ENCODE results near the gene NR3C1.

Gene NR3C1

DNA sequence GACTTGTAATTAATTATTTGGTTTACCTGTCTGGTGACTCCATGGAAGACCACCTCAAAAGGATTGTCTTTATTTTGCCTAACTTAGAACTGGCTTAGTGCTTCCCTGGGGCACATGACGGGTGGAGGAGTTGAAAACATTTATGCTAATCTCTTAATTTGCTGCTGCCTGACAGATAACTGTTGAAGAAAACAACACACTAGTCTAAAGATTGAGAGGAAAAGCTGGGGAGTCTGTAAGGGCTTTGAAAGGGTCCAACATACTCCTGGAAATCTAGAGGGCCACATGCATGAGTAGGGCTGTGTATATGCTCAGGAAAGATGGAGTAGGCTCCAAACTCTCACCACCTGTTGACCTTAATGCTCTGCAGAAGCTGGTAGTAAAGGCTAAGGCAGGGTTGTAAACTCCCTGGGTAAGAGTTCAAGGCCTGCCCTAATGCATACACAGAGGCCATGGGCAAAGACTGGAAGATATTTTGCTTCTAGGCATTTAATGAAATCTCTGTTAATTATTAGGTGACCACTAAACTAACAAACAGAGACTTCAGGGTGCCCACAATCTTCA lies 40.7 kb downstream of the NR3C1 start:
- DNase-seq (ENCODE audit: low read depth, low spot score) = no peak

DNA sequence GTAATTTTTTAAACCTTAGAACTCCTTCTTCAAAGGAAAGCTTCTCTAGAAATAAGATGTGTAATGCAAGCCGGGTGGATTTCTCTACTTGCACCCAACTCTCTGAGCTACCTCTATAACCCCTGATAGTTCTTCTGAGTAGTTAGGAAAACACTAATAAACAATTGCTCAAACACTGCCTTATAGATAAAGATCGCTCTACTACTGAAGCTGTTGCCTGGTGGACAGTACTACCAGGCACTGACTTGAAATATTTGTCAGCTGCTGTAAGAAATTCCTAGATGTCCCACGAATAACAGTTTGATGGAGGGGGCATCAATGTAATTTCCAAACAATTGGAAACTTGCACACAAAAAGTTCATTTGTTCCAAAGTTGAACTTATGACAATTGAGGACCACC lies 42.0 kb downstream of the NR3C1 start:
- DNase-seq (ENCODE audit: low read depth, low spot score) = no peak

DNA sequence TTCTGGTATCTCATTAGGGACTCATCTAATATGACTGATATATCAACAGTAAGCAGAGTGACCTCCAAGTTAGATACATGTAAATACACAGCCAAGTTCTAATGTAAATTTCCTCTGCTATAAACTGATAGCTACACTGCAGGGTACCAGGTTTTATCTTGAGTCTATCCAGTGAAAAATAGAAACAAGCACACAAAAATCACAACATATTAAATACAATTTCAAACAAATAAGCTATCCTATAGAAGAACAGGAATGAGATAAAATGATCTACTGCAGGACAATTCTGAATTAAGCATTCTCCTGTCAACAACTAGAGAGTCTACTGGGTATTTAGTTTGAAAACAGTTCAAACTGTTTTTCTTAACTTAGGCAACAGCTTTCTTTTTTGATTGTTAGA lies 42.7 kb downstream of the NR3C1 start:
- DNase-seq (ENCODE audit: low read depth, low spot score) = no peak

DNA sequence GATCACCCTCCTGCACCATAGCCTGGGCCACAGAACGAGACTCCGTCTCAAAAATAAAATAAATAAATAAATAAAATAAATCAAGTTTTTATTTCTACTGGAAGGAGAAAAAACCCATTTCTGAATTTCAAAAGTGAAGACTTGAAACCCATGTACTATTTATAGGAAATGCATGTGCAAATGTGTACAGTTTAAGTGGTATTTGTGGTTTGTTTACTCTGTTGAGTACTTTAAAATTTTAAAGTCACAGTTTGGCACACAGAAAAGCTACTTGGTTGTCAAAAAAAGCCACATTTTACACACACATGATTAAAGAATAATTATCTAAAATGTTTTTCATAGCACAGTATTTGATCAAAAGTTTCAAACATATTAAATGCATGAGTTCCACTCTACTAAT lies 43.6 kb downstream of the NR3C1 start:
- no peak for DNase-seq (ENCODE audit: low read depth, low spot score)

DNA sequence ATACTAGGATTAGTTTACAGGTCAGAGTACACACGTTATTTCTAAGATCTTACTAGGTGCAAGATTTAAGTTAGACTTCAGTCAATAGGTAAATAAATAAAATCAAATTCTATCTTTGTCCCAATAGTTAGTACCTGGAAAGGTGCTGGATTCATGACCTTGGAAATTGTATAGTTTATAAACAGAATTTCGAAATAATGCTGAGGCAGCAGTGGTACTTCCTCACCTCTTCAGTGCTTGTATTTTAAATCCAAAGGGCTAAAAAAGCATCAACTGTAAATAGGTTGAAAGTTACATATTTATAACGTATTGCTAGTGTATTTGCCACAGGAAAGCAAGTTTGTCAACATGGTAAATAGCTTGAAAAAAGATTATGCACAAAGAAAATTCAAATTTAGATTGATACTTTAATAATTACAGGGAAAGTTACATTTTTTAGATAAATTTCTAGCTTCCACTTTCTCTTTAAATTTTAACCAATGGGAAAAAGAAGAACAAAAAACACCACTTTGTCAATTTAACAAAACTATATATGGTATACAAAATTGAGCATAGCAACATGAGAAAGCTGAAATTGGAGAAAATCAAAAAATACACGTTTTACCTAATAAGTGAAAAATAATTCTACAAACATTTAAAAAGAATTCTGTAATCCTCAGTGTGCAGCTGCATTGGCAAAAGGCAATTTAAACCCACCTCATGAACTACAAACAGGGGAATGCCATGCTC lies 46.5 kb downstream of the NR3C1 start:
- DNase-seq (ENCODE audit: low read depth, low spot score) = no peak

DNA sequence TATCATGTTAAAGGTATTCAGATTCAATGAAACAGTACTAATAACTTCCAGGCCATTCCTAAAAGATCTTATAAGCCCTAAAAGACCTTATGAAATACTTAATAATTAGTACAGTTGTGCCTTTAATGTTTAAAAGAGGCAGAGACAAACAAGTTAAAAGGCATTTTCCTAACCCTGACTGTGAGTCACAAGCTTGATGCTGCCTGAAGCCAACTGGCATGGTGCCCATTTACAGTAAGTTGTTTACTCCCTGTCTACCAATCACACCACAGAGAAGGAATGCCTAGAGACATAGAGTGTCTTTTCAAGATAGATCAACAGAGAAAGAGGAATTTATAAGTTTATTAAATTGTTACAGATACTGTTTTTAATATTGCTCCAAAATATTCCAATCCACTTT lies 47.8 kb downstream of the NR3C1 start:
- DNase-seq (ENCODE audit: low read depth, low spot score) = no peak

DNA sequence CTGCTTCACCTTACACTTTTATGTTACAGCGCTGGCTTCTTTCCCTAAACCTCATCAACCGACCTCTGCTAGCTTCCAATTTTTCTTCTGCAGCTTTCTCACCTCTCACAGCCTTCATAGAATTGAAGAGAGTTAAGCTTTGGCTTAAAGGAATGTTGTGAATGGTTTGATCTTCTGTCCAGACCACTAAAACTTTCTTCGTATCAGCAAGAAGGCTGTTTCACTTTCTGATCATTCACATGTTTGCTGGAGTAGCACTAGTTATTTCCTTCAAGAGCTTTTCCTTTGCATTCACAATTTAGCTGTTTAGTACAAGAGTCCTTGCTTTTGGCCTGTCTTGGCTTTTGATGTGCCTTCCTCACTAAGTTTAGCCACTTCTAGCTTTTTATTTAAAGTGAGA lies 49.5 kb downstream of the NR3C1 start:
- no peak for DNase-seq (ENCODE audit: low read depth, low spot score)

DNA sequence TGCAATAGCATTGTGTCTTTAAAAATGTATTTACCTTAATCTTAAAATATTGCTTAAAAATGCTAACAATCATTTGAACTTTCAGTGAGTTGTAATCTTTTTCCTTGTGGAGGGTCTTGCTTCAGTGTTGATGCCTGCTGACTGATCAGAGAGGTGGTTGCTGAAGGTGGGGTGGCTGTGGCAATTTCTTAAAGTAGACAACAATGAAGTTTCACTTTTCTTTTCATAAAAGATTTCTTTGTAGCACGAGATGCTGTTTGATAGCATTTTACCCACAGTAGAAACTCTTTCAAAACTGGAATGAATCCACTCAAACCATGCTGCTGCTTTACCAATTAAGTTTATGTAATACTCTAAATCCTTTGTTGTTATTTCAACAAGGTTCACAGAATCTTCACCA lies 50.8 kb downstream of the NR3C1 start:
- peak; percentile 14 for DNase-seq (ENCODE audit: low read depth, low spot score)

DNA sequence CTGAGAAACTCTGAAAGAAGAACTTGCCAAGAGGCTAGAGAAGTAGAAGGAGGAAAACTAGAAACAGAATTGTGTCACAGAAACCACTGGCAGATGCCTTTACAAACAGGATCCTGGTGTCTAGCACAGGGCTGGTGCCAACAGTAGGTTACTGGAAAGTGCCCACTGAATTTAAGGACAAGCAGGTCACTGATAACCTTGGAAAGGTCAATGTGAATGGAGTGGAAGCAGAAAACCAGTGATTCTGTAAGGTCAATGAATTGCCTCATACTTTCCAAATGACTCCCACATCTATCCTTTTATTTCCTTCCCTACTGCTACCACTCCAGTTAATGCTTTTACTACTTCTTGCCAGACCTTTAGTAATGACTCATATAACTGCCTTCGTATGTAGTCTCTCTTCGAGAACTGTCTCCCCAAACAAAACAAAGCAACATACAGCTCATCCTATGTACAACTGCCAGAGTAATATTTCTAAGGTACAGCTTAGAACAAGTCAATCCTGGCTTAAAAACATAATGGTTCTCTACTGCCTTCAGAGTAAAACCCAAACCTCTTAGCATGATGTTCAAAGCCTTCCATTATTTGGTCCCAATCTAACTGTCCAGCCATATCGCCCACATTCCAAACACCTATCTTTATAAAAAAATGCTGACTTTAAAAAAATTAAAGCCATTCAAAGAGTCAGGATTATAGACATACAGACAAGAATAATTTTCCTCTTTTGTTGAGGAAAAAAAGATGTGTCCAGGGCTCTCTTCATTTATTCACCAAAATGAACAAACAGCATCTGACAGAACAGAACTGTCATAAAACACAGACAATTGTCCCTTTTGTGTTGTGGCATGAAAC lies 52.5 kb downstream of the NR3C1 start:
- DNase-seq (ENCODE audit: low read depth, low spot score) = no peak

DNA sequence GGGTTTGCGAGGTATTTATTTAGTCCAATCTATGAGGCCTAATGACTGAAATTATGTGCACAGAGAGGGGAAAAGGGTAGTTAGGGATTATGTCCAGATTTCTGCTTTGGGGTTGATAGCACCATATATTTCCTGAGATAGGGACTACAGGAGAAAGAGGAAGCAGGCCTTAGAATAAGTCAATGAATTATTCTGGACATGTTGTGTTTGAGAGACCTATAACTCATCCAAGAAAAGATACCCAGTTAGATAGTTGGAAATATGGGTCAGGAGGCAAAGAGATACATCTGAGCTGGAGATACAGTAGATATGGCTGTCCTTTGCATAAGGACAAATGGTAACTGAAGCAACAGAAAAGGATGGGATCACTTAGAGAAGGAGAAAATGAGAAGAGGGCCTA lies 53.1 kb downstream of the NR3C1 start:
- no peak for DNase-seq (ENCODE audit: low read depth, low spot score)

DNA sequence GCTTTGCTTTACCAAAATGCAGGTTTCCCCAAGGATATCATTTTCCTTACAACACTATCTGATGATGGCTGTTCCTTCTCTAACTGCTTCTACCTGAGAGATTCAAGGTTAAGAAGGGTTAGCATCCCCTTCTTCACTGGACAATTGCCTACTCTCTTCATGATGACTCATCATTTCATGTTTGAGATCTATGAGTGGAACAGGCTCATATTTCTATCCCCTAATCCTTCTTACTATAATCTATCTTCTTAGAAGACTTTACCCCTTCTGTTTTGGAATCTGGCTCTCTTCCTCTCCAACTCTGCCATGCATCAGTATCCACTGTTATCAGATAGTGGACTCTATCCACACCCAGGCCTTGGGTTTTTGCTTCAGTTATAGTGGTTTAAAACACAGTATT lies 54.3 kb downstream of the NR3C1 start:
- DNase-seq (ENCODE audit: low read depth, low spot score) = no peak

DNA sequence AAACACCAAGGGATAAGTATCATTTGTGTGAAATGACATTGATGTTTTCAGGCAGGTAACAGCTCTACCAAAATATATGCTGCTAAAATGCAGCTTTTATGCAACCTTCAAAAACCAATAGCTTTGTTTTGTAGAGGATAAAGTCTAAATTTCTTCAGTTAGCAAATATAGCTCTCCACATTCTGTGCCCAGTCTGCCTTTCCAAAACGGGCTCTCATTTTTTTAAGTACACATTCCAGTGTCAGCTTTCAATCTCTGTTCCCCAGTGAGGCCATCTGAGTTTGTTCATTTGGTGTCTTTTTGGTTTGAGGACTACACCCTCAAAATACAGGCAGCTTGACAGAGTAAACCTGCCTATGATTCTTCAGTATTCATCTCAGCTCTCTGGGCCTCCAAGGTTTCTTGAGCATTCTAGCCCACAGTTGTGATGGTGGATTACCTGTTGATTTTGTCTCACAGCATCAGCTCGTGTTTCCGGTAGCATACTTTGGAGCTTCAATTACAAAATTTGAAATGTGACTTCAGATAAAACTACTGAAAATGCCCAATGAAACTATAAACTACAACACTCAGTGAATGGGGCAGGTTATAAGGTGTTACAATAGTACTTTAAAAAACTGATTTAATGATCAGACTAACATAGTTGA lies 55.7 kb downstream of the NR3C1 start:
- DNase-seq (ENCODE audit: low read depth, low spot score) = no peak

DNA sequence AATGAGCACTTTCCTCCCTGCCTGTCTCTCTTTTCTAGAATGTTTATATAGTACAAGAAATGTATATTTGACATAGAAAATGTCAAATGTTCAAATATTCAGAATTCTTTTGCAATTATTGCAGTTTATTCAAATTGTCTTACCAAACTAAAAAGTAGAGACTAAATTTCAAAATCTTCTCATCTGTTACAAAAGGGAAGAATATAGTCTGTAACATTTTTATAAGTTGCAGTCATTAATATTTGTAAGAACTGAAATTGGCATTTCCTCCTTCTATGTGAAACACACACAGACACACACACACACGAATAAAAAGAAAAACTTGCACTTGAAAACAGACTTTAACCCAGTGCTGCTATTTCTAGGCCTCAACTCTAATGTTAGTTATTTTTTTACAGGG lies 56.4 kb downstream of the NR3C1 start:
- no peak for DNase-seq (ENCODE audit: low read depth, low spot score)

DNA sequence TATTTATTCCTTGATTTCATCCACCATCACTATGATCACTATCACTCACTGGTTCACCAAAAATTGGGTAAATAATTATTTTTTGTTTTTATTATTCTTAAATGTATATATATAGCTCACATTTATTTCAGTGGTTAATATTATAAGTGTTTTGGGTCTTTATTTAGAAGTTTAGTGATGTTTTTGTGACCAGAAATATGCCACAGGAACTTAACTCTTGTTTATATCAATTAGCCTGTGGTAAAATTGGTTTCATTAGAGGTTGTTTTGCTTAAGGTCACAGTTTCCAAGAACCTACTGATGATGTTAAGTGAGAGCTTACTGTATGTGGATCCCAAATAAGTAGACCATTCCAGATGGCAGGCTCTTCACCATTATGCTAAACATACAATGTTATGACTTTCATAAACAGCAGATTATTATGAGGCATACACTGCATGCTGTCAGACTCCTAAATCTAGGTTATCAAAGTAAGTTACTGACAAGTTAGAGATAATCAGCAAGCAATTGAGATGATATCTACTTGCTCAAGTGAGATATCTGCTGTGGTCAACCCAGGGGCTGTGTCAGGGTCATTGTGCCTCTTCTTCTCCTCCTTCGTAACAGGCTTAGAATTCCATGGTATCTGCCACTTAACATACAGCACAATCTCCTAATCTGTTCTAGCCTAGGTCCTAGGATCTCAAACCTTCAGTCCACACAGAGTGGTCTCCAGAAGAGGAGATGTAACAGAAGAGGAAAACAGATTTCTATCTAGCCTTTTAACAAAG lies 57.6 kb downstream of the NR3C1 start:
- no peak for DNase-seq (ENCODE audit: low read depth, low spot score)

DNA sequence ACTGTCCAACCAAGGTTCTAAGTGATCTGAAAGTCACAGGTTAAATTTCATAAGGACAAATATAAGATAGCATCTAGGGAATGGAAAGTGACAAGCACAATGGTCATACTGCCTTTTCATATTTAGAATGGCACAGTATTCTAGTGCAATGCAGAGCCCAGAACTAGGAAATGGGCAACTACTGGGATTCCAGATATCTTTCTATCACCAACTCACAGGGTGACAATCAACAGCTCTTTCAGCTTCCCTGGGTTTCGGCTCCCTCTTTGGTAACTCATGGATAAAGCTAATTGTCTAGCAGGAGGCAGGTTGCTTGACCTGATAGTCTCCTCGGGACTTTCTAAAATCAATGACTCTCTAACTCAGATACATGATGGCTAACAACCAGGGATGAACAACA lies 60.4 kb downstream of the NR3C1 start:
- no peak for DNase-seq (ENCODE audit: low read depth, low spot score)

DNA sequence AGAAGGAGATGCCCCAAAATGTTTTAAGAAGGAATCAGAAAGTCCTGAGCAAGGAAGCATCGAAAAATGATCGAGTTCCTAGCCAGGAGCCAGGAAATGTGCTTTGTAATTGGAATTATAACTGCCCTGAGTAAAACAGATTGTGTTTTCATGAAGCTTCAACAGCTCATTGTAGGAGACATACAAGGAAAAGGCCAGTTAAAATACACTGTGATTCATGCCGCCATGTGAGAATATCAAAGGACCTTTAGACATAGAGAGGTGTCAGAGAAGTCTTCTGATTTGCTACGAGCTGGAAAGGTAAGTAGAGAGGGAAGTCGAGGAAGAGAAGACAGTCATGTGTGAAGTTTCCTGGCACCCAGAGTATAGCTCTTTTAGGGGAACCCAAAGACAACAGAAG lies 60.9 kb downstream of the NR3C1 start:
- no peak for DNase-seq (ENCODE audit: low read depth, low spot score)

DNA sequence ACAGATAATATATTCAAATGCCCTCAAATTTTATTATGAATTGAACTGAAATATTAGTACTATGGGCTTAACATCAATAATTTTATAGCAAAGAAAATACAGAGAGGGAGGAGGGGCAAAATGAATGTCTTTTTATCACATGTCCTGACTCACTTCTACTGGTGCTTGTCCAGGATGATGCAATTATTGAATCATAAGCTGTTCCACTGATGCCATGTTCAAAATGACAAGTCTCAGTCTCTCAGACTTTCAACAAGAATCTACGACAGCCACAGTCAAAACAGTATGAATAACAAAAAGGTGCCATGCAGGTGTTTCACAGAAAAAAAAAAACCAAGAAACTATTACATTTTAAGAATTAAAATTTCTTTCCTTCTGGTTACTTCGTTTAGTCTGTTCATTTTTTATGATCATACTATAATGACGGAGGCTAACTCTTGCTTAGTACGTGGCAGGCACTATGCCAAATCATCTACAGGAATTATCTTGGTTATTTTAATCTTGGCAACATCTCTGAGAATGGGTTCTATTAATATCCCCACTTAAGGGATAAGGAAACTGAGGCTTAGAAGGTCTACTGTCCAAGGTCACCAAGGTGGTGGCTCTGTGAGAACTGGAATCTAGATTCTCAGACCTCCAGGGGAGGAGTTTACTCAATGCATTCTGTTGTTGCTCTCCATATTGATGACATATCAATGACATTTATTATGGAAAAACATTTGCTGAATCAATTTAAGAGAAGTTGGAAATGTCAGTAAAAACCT lies 61.5 kb downstream of the NR3C1 start:
- DNase-seq (ENCODE audit: low read depth, low spot score) = no peak

DNA sequence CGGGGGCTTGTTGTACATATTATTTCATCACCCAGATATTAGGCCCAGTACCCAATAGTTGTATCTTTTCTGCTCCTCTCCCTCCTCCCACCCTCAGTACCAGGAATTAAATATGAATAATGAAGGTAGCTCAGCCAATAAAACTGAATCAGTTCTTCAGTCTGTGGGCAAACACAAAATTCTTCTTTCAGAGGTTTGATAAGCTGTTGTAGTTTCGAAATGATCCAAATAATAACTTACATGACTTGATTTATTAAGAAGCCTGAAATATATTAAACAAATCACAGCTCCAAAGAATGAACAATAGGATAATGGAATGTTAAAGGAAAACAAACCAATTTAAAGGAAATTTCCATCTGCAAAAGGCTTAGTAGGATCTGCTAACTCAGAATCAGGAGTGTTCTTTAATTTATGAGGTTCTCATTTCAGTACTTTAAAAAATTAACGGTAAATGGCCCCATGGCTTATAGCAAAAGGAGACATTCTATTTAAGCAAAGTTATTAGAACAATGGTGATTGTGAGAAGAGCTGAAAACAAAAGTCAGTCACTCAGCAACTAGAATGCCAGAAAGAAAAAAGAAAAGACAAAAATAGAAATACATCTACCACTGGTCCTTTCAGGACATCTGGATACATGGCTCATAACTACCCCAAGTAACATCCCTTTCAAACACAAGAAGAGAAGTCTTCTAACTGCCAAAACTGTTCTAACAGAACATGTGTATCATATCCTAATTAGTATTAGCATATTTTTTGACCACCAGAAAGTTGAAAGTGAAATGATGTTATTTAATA lies 62.4 kb downstream of the NR3C1 start:
- no peak for DNase-seq (ENCODE audit: low read depth, low spot score)

DNA sequence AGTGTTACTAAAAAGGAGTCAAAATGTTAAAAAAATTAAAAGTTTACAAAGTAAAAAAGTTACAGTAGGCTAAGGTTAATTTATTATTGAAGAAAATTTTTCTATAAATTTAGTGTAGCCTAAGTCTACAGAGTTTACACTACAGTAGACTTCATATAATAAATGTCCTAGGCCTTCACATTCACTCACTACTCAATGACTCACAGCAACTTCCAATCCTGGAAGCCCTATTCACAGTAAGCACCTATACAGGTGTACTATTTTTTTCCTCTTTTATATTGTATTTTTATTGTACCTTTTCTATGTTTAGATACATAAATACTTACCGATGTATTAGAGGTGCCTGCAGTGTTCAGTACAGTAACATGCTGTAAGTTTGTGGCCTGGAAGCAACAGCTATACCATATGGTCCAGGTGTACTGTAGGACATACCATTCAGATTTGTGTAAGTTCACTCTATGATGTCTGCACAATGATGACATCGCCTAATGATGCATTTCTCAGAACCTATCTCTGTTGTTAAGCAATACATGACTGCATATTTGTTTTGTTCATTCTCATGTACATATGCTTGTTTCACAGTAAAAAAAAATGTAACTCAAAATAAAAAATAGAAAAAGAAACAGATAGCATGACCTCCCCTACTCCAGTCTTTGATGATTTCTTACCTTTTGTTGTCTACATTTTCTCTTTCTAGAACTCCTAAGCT lies 64.7 kb downstream of the NR3C1 start:
- DNase-seq (ENCODE audit: low read depth, low spot score) = no peak
